HCT116 (cell line): ENCODE results near the gene PLPPR2. TPM values are rescaled to one million over a fixed set of nuclear protein-coding genes. Genes with fewer than 3 reads are reported as not detected.

ENCODE experiments used
- ATAC-seq: fragments of 200-7000 bp; cut with Tn5 transposase; 2 replicates; pipeline ENCODE4 v1.9.1; 2020; ENCODE audit warnings: mild to moderate bottlenecking, moderate library complexity
- BruUV-seq: library from RNA; stranded (reverse); fragments of 400-500 nt; replicated peaks from 2 replicates; lab custom pipeline; 2021; lab: Mats Ljungman, UMichigan
- CTCF ChIA-PET: fragments of 300-600 bp; sonication (Branson Sonifier 250); formaldehyde crosslinking; loops from one replicate; lab custom pipeline; 2021; ENCODE audit warnings: antibody characterized with exemption; lab: Charles Lee
- POLR2A ChIA-PET: fragments of 300-600, 350-600 bp; sonication (Branson Sonifier 250); formaldehyde crosslinking; loops from one replicate; lab custom pipeline; 2021; ENCODE audit warnings: antibody characterized with exemption; lab: Charles Lee
- RAD21 ChIA-PET, 2 experiments: fragments of 300-600 bp; sonication (Branson Sonifier 250); formaldehyde crosslinking; loops; one replicate each; lab custom pipeline; 2023; ENCODE audit warnings: low total read pairs in 2 of 2; ENCODE audit not compliant: uncharacterized antibody in 2 of 2, unreplicated experiment in 2 of 2, low non-redundant PET in 1 of 2; lab: Charles Lee
- DNase-seq: peaks from one replicate; pipeline ENCODE4 v3.0.0-alpha.2; 2010; ENCODE audit warnings: low read depth, low spot score
- H2AFZ ChIP-seq: fragments of 200-600 bp; shearing (Covaris generic), sonication (generic); 2 replicates; pipeline ENCODE4 v1.6.1; 2017; ENCODE audit warnings: low read depth, mixed run types, mixed read lengths, antibody characterized with exemption, low read length; ENCODE audit not compliant: poor library complexity, severe bottlenecking
- H3K27ac ChIP-seq: 2 replicates; pipeline ENCODE4 v1.5.1; 2012; ENCODE audit warnings: low read depth, low read length
- H3K27me3 ChIP-seq: fragments of 200-600 bp; sonication (generic); 2 replicates; pipeline ENCODE4 v1.6.1; 2016; ENCODE audit warnings: mixed run types, low read length, mixed read lengths; ENCODE audit not compliant: insufficient read depth
- H3K36me3 ChIP-seq, 2 experiments: fragments of 200-500 bp in 1 of 2; fragments of 200-600 bp in 1 of 2; sonication (Bioruptor generic) in 1 of 2; sonication (generic) in 1 of 2; 2 replicates each; pipeline versions ENCODE4 v1.5.1 to v1.6.1; 2014 to 2016; ENCODE audit warnings: low read length in 2 of 2, inconsistent platforms in 1 of 2, mixed read lengths in 1 of 2, mixed run types in 1 of 2; ENCODE audit not compliant: insufficient read depth in 2 of 2, control insufficient read depth in 1 of 2
- H3K4me1 ChIP-seq, 2 experiments: fragments of 200-600 bp in 1 of 2; sonication (generic) in 1 of 2; 2 replicates each; pipeline versions ENCODE4 v1.5.1 to v1.6.1; 2012 to 2017; ENCODE audit warnings: low read length in 2 of 2, inconsistent platforms in 1 of 2, mild to moderate bottlenecking in 1 of 2, mixed read lengths in 1 of 2, mixed run types in 1 of 2, moderate library complexity in 1 of 2; ENCODE audit not compliant: insufficient read depth in 2 of 2, control insufficient read depth in 1 of 2
- H3K4me2 ChIP-seq: fragments of 200-600 bp; sonication (generic); 2 replicates; pipeline ENCODE4 v1.6.1; 2017; ENCODE audit warnings: mixed run types, low read length, mixed read lengths
- H3K4me3 ChIP-seq, 2 experiments: fragments of 200-600 bp in 1 of 2; sonication (generic) in 1 of 2; replicated peaks in 1 of 2; 2 replicates each; pipeline ENCODE4 v1.5.1; 2011 to 2016; ENCODE audit warnings: low read length in 2 of 2, control low read depth in 1 of 2, low read depth in 1 of 2, mild to moderate bottlenecking in 1 of 2, mixed read lengths in 1 of 2, mixed run types in 1 of 2
- H3K79me2 ChIP-seq: fragments of 200-600 bp; sonication (generic); 2 replicates; pipeline ENCODE4 v1.6.1; 2017; ENCODE audit warnings: mild to moderate bottlenecking, mixed run types, low read length, moderate library complexity, mixed read lengths; ENCODE audit not compliant: insufficient read depth
- H3K9ac ChIP-seq: fragments of 200-600 bp; sonication (generic); 2 replicates; pipeline ENCODE4 v1.6.1; 2016; ENCODE audit warnings: low read length, mixed read lengths
- H3K9me2 ChIP-seq: fragments of 200-600 bp; sonication (generic), shearing (Covaris generic); 2 replicates; pipeline ENCODE4 v1.6.1; 2017; ENCODE audit warnings: mixed run types, mild to moderate bottlenecking, moderate library complexity; ENCODE audit not compliant: insufficient read depth
- H3K9me3 ChIP-seq, 2 experiments: fragments of 200-500 bp in 1 of 2; fragments of 200-600 bp in 1 of 2; sonication (Bioruptor generic) in 1 of 2; sonication (generic) in 1 of 2; 2 replicates each; pipeline ENCODE4 v1.6.1; 2014 to 2017; ENCODE audit warnings: low read length in 2 of 2, mixed read lengths in 2 of 2, inconsistent platforms in 1 of 2, low read depth in 1 of 2, mild to moderate bottlenecking in 1 of 2, mixed run types in 1 of 2, moderate library complexity in 1 of 2; ENCODE audit not compliant: control insufficient read depth in 1 of 2, insufficient read depth in 1 of 2
- H4K20me1 ChIP-seq: fragments of 200-600 bp; sonication (generic), shearing (Covaris generic); 2 replicates; pipeline ENCODE4 v1.6.1; 2017; ENCODE audit warnings: mixed run types, mild to moderate bottlenecking, moderate library complexity; ENCODE audit not compliant: insufficient read depth
- POLR2AphosphoS5 ChIP-seq: IDR thresholded peaks from 2 replicates; pipeline ENCODE4 v1.6.1; 2011; ENCODE audit warnings: mild to moderate bottlenecking, low read depth, low read length, moderate library complexity
- SRF ChIP-seq: IDR thresholded peaks from 2 replicates; pipeline ENCODE4 v1.6.1; 2012; ENCODE audit warnings: low read depth
- intact Hi-C: fragments of 100-400 bp; cut with micrococcal nuclease; formaldehyde crosslinking; loops from 2 replicates; pipeline ENCODE4 v1.10.0; 2022
- total RNA-seq: library from RNA; stranded (reverse); gene quantifications from one replicate; pipeline ENCODE4 v1.2.1, GENCODE V29; 2021; ENCODE audit not compliant: unreplicated experiment
- TF ChIP-seq, protein P1 (sequence below): IDR thresholded peaks from 2 replicates; pipeline ENCODE4 v1.6.1; 2012

Gene PLPPR2
- total RNA-seq, 1 experiment from 2014 or later: 23.2 TPM

DNA sequence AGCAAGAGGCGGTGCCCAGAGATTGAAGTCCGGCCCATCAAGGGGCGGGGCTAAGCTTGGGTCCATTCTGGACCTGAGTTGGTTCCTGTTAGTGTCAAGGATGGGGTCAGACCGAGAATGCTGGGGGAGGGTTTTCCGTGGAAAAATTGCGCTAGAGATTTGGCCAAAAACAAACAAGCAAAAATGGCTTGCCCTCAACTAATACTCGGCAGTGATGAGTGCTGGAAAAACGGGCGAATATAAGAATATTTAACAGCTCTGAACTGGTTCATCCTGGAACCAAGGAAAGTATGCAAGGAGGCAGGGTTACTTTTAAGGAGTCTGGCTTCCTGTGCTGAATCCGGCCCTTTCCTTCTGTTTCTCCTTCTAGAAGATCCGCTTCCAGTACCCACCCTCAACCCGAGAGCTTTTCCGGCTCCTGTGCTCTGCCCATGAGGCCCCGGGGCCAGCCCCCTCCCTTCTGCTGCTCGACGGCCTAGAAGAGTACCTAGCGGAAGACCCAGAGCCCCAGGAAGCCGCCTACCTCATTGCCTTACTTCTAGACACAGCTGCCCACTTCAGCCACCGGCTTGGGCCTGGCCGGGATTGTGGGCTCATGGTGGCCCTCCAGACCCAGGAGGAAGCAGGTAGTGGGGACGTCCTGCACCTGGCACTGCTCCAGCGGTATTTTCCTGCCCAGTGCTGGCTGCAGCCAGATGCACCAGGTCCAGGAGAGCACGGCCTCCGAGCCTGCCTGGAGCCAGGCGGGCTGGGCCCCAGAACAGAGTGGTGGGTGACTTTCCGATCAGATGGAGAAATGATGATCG is 20.1 kb downstream of the PLPPR2 start:
- no peak overlapping the region for H2AFZ ChIP-seq
- intact Hi-C loops: no loop called here
- CTCF ChIA-PET: interaction anchor here (0.6 to 2.0 kb wide), 12 partner anchors 8 to 161 kb away, joined by 3 to 20 read pairs (median 4); partner anchors contain the start of genes CCDC159, ODAD3, PRKCSH and RAB3D

DNA sequence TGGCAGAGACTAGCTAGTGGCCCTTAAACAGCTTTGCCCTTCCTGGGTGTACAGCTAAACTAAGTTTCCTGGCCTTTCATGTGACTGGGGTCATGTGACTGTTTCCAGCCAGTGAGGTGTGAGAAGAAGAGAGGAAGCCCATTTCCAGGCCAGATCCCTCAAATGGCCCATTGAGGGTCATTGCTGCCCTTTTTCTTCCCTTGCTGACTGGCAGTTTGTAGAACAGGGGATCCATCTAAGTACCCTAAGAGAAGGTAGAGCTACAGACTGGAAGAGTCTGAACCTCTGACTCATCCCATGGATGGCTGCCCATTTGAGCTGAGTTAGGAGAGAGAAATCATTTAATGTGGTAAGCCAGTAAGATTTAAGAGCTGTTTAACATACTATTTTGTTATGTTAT is 22.0 kb downstream of the PLPPR2 start:
- intact Hi-C loops: no loop called here
- H3K4me2 ChIP-seq: peak overlapping the region; percentile 53
- H4K20me1 ChIP-seq: no peaks in the 10 kb centered on the region
- ATAC-seq (no peak), DNase-seq (no peak)
- H3K27me3 ChIP-seq: no peaks in the 10 kb centered on the region
- H3K79me2 ChIP-seq: peaks cover 7% of the 10 kb centered on the region; the same call in 1 of the 2 replicates
- H2AFZ ChIP-seq: no peak overlapping the region
- H3K4me1 ChIP-seq: peaks cover 56 to 71% of the 10 kb centered on the region in 2 experiments
- H3K9ac ChIP-seq: peak overlapping the region; percentile 11; the same call in 1 of the 2 replicates
- RAD21 ChIA-PET: no interaction called here
- CTCF ChIA-PET: interaction anchor here (1.0 to 1.7 kb wide), 5 partner anchors 41 to 107 kb away, joined by 3 to 8 read pairs (median 5); partner anchors contain the start of genes ODAD3 and PRKCSH
- no peaks in the 10 kb centered on the region for H3K9me3 ChIP-seq
- POLR2A ChIA-PET: interaction anchor here (0.7 to 3.6 kb wide), 3 partner anchors 38 to 334 kb away, joined by 3 to 15 read pairs (median 4); partner anchors contain the start of genes RAB3D and RGL3
- H3K4me3 ChIP-seq: no peak overlapping the region
- no peaks in the 10 kb centered on the region for H3K36me3 ChIP-seq
- peak overlapping the region; percentile 72 for H3K27ac ChIP-seq
- BruUV-seq: no TSS peak
- H3K9me2 ChIP-seq: no peaks in the 10 kb centered on the region
- TF ChIP-seq SRF (no peak), POLR2AphosphoS5 (peak; percentile 44; the same call in 1 of the 2 replicates)
- TF ChIP-seq, protein P1, sequence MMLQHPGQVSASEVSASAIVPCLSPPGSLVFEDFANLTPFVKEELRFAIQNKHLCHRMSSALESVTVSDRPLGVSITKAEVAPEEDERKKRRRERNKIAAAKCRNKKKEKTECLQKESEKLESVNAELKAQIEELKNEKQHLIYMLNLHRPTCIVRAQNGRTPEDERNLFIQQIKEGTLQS: no peak

More for the DNA sequence above, 20.1 kb downstream of the PLPPR2 start:
- Histone ChIP-seq H3K9me3 (no peaks in the 10 kb centered on the region), H3K79me2 (peaks cover 7% of the 10 kb centered on the region; the same call in 1 of the 2 replicates), H3K36me3 (no peaks in the 10 kb centered on the region), H3K4me1 (peaks cover 51 to 55% of the 10 kb centered on the region in 2 experiments), H3K4me3 (peak overlapping the region; percentile 57 to 68), H4K20me1 (no peaks in the 10 kb centered on the region), H3K4me2 (peak overlapping the region; percentile 80), H3K27me3 (no peaks in the 10 kb centered on the region), H3K27ac (peak overlapping the region; percentile 88), H3K9ac (peak overlapping the region; percentile 78), H3K9me2 (no peaks in the 10 kb centered on the region)
- DNase-seq (no peak), ATAC-seq (no peak)
- ChIA-PET POLR2A (interaction anchor here (0.7 to 3.6 kb wide), 15 partner anchors 8 to 154 kb away, joined by 3 to 16 read pairs (median 4); partner anchors contain the start of genes CCDC159, ECSIT, EPOR and ODAD3), RAD21 (interaction anchor here in 1 of 2 experiments (0.9 to 1.7 kb wide), 4 partner anchors 8 to 81 kb away, joined by 3 to 5 read pairs (median 4); partner anchors contain the start of gene RGL3)
- TF ChIP-seq POLR2AphosphoS5: peak; percentile 58
- TF ChIP-seq, protein P1: no peak
- BruUV-seq: TSS peak; percentile 85
